PC-3 (cell line): ENCODE results near the gene FTO.

Experiments used
- CTCF ChIP-seq: fragments of 300-600 bp; sonication (generic); conservative IDR thresholded peaks from 2 replicates; pipeline ENCODE4 v1.5.1; 2017; ENCODE audit warnings: antibody characterized with exemption, low read depth, mild to moderate bottlenecking, low read length
- EZH2 ChIP-seq: fragments of 300-600 bp; sonication (generic); IDR thresholded peaks from one replicate; pipeline ENCODE4 v1.6.1; 2017; ENCODE audit warnings: antibody characterized with exemption, mild to moderate bottlenecking, low read length; ENCODE audit not compliant: unreplicated experiment

GRCh38 chr16:54090602-54091001 is 386.6 kb downstream of the FTO start:
- TF ChIP-seq CTCF (no peak), EZH2 (no peak)
